Neural cell (in vitro differentiated cells): ENCODE measurements around the gene SMYD5.

Experiments
- CTCF ChIP-seq: fragments of 450-650 bp; IDR thresholded peaks from 2 replicates; pipeline ENCODE4 v1.5.1; 2014; ENCODE audit warnings: antibody characterized with exemption, mild to moderate bottlenecking, moderate library complexity; ENCODE audit not compliant: poor library complexity, severe bottlenecking
- EP300 ChIP-seq: fragments of 450-650 bp; conservative IDR thresholded peaks from 2 replicates; pipeline ENCODE4 v1.6.1; 2014; ENCODE audit warnings: antibody characterized with exemption, mild to moderate bottlenecking, moderate library complexity; ENCODE audit not compliant: poor library complexity, severe bottlenecking
- EZH2 ChIP-seq: fragments of 200-600, 300-800 bp; shearing (Covaris generic), sonication (generic); IDR thresholded peaks from 2 replicates; pipeline ENCODE4 v1.6.1; 2014; ENCODE audit warnings: antibody characterized with exemption, low read length, borderline replicate concordance, mild to moderate bottlenecking; ENCODE audit not compliant: insufficient read depth, poor library complexity, severe bottlenecking
- MXI1 ChIP-seq: fragments of 450-650 bp; conservative IDR thresholded peaks from 2 replicates; pipeline ENCODE4 v1.6.1; 2014; ENCODE audit warnings: antibody characterized with exemption, mild to moderate bottlenecking; ENCODE audit not compliant: poor library complexity, severe bottlenecking
- POLR2AphosphoS5 ChIP-seq: IDR thresholded peaks from 2 replicates; pipeline ENCODE4 v1.6.1; 2012
- RAD21 ChIP-seq: fragments of 450-650 bp; conservative IDR thresholded peaks from 2 replicates; pipeline ENCODE4 v1.6.1; 2014; ENCODE audit warnings: antibody characterized with exemption, mild to moderate bottlenecking, moderate library complexity
- REST ChIP-seq: IDR thresholded peaks from 2 replicates; pipeline ENCODE4 v1.6.1; 2012; ENCODE audit warnings: borderline replicate concordance
- SMC3 ChIP-seq: fragments of 450-650 bp; conservative IDR thresholded peaks from 2 replicates; pipeline ENCODE4 v1.6.1; 2014; ENCODE audit warnings: antibody characterized with exemption, mild to moderate bottlenecking, moderate library complexity; ENCODE audit not compliant: poor library complexity
- TAF1 ChIP-seq: IDR thresholded peaks from 2 replicates; pipeline ENCODE4 v1.6.1; 2012; ENCODE audit warnings: low read depth

GRCh38 chr2:73187549-73187948 is 26.5 kb upstream of the SMYD5 start:
- TF ChIP-seq CTCF (no peak), EZH2 (no peak), RAD21 (no peak), EP300 (no peak), TAF1 (no peak), MXI1 (no peak), POLR2AphosphoS5 (no peak), REST (no peak), SMC3 (no peak)
